Hepatocyte (in vitro differentiated cells): ENCODE results near the gene TMEM204. TPM values are rescaled to one million over a fixed set of nuclear protein-coding genes. Genes with fewer than 3 reads are reported as not detected.

Experiments used
- DNase-seq: peaks from one replicate; pipeline ENCODE4 v3.0.0-alpha.2; 2016; ENCODE audit warnings: low spot score
- H2AFZ ChIP-seq: fragments of 200-600 bp; sonication (generic); 2 replicates; pipeline ENCODE4 v1.6.0; 2016; ENCODE audit warnings: antibody characterized with exemption, mild to moderate bottlenecking
- H3K27ac ChIP-seq: fragments of 200-600 bp; sonication (generic); 2 replicates; pipeline ENCODE4 v1.5.1; 2016; ENCODE audit warnings: mild to moderate bottlenecking
- H3K27me3 ChIP-seq: fragments of 200-600 bp; sonication (generic); 2 replicates; pipeline ENCODE4 v1.6.1; 2016
- H3K36me3 ChIP-seq: fragments of 200-600 bp; sonication (generic); replicated peaks from 2 replicates; pipeline ENCODE4 v1.5.1; 2016; ENCODE audit warnings: low read depth; ENCODE audit not compliant: insufficient read depth
- H3K4me1 ChIP-seq: fragments of 200-600 bp; sonication (generic); 2 replicates; pipeline ENCODE4 v1.5.1; 2016; ENCODE audit warnings: mild to moderate bottlenecking, moderate library complexity; ENCODE audit not compliant: insufficient read depth
- H3K4me2 ChIP-seq: fragments of 200-600 bp; sonication (generic); 2 replicates; pipeline ENCODE4 v1.6.0; 2016
- H3K4me3 ChIP-seq: fragments of 200-600 bp; sonication (generic); 2 replicates; pipeline ENCODE4 v1.5.1; 2016; ENCODE audit warnings: mild to moderate bottlenecking
- H3K79me2 ChIP-seq: fragments of 200-600 bp; sonication (generic); 2 replicates; pipeline ENCODE4 v1.6.0; 2017; ENCODE audit warnings: mild to moderate bottlenecking
- H3K9me2 ChIP-seq: fragments of 200-600 bp; sonication (generic); replicated peaks from 2 replicates; pipeline ENCODE4 v1.6.0; 2017; ENCODE audit warnings: mild to moderate bottlenecking; ENCODE audit not compliant: insufficient read depth
- H3K9me3 ChIP-seq: fragments of 200-600 bp; sonication (generic); 2 replicates; pipeline ENCODE4 v1.5.1; 2016; ENCODE audit warnings: low read depth, mild to moderate bottlenecking
- H4K20me1 ChIP-seq: fragments of 200-600 bp; sonication (generic); 2 replicates; pipeline ENCODE4 v1.6.0; 2016; ENCODE audit warnings: mild to moderate bottlenecking; ENCODE audit not compliant: insufficient read depth, poor library complexity, severe bottlenecking
- CTCF ChIP-seq: fragments of 200-600 bp; sonication (generic); IDR thresholded peaks from 2 replicates; pipeline ENCODE4 v1.5.1; 2016; ENCODE audit warnings: antibody characterized with exemption, mild to moderate bottlenecking; ENCODE audit not compliant: poor library complexity
- EZH2 ChIP-seq: fragments of 200-600 bp; sonication (generic); IDR thresholded peaks from 2 replicates; pipeline ENCODE4 v1.6.1; 2016; ENCODE audit warnings: antibody characterized with exemption, mild to moderate bottlenecking, borderline replicate concordance
- EZH2phosphoT487 ChIP-seq: fragments of 200-600 bp; sonication (generic); IDR thresholded peaks from one replicate; pipeline ENCODE4 v1.6.1; 2018; ENCODE audit warnings: antibody characterized with exemption, mild to moderate bottlenecking, low read depth, moderate library complexity; ENCODE audit not compliant: unreplicated experiment, severe bottlenecking
- WGBS: methylation state at CpG from one replicate; pipeline ENCODE4 v1.1.6; 2016; ENCODE audit warnings: low lambda C conversion rate; ENCODE audit errors: missing lambda C conversion rate; 5-methylcytosine and 5-hydroxymethylcytosine counted together
- polyA plus RNA-seq: library from polyadenylated mRNA; unstranded; fragments of >200 nt; fragmentation: Nextera tagmentation; extraction: Ambion mirVana; gene quantifications from 2 replicates; pipeline ENCODE4 v1.2.1, GENCODE V29; 2016
- total RNA-seq: library from RNA; depleted of rRNA; stranded (reverse); fragments of >200 nt; gene quantifications from 2 replicates; pipeline ENCODE4 v1.2.3, GENCODE V29; 2014

Gene TMEM204
- total and polyA plus RNA-seq, 2 experiments from 2014 or later = 2.7 to 5.4 TPM

- WGBS = 96% methylated on average over 34 of the region's 34 CpGs
Measured at GRCh38 chr16:1554826-1555445, 21.5 kb downstream of the TMEM204 start.

GRCh38 chr16:1556254-1556653, 22.8 kb downstream of the TMEM204 start:
- no peak for TF ChIP-seq EZH2
- no peak for TF ChIP-seq EZH2phosphoT487
- no peak for TF ChIP-seq CTCF
- H3K27me3 ChIP-seq = no peaks in the 10 kb centered on the region
- H3K9me3 ChIP-seq = no peaks in the 10 kb centered on the region
- no peaks in the 10 kb centered on the region for H3K79me2 ChIP-seq
- no peaks in the 10 kb centered on the region for H3K36me3 ChIP-seq
- H3K27ac ChIP-seq = no peak overlapping the region
- 94% methylated on average over 13 of the region's 13 CpGs for WGBS
- no peak overlapping the region for H2AFZ ChIP-seq
- H3K4me3 ChIP-seq = no peak overlapping the region
- DNase-seq = no peak
- H3K4me1 ChIP-seq = no peaks in the 10 kb centered on the region
- H4K20me1 ChIP-seq = no peaks in the 10 kb centered on the region
- H3K9me2 ChIP-seq = no peaks in the 10 kb centered on the region
- no peak overlapping the region for H3K4me2 ChIP-seq

More at GRCh38 chr16:1554826-1555445, 21.5 kb downstream of the TMEM204 start:
- Histone ChIP-seq H3K79me2 (no peaks in the 10 kb centered on the region), H3K27me3 (no peaks in the 10 kb centered on the region), H2AFZ (no peak overlapping the region), H3K4me1 (no peaks in the 10 kb centered on the region), H3K27ac (no peak overlapping the region), H3K4me3 (no peak overlapping the region), H3K36me3 (no peaks in the 10 kb centered on the region), H3K9me2 (no peaks in the 10 kb centered on the region), H4K20me1 (no peaks in the 10 kb centered on the region), H3K4me2 (no peak overlapping the region), H3K9me3 (no peaks in the 10 kb centered on the region)
- TF ChIP-seq CTCF = no peak
- no peak for TF ChIP-seq EZH2
- no peak for TF ChIP-seq EZH2phosphoT487
- no peak for DNase-seq

GRCh38 chr16:1557074-1557473, 23.6 kb downstream of the TMEM204 start:
- H3K36me3 ChIP-seq = no peaks in the 10 kb centered on the region
- H3K9me2 ChIP-seq = no peaks in the 10 kb centered on the region
- H3K4me2 ChIP-seq = no peak overlapping the region
- H3K4me1 ChIP-seq = no peaks in the 10 kb centered on the region
- no peaks in the 10 kb centered on the region for H3K9me3 ChIP-seq
- H3K27ac ChIP-seq = no peak overlapping the region
- no peaks in the 10 kb centered on the region for H3K79me2 ChIP-seq
- DNase-seq = no peak
- H3K4me3 ChIP-seq = no peak overlapping the region
- no peaks in the 10 kb centered on the region for H3K27me3 ChIP-seq
- 97% methylated on average over 16 of the region's 16 CpGs for WGBS
- TF ChIP-seq CTCF = no peak
- no peak for TF ChIP-seq EZH2phosphoT487
- TF ChIP-seq EZH2 = no peak
- H4K20me1 ChIP-seq = no peaks in the 10 kb centered on the region
- H2AFZ ChIP-seq = no peak overlapping the region
